CD1c-positive myeloid dendritic cell (primary cell): ENCODE results near the gene SSNA1.

Source experiments
- DNase-seq: peaks from one replicate; pipeline ENCODE4 v3.0.0-alpha.2; 2016; ENCODE audit errors: extremely low spot score

Gene SSNA1

GRCh38 chr9:137220317-137221094 lies 32.0 kb downstream of the SSNA1 start:
- no peak for DNase-seq

GRCh38 chr9:137221095-137221505 lies 32.6 kb downstream of the SSNA1 start:
- DNase-seq, result no peak

- DNase-seq, result no peak
Measured at GRCh38 chr9:137221506-137222111, 33.1 kb downstream of the SSNA1 start.

- no peak for DNase-seq
Measured at GRCh38 chr9:137222190-137223077, 34.0 kb downstream of the SSNA1 start, which contains the start of gene RNF208. Gene RNF208 (minus strand): TSS chr9:137222240. CDS start chr9:137221212, 1,028 bp downstream.

GRCh38 chr9:137223078-137223970 lies 34.8 kb downstream of the SSNA1 start:
- DNase-seq, result peak; percentile 100

- peak; percentile 42 for DNase-seq
Measured at GRCh38 chr9:137224830-137225694, 36.6 kb downstream of the SSNA1 start, which contains the start of gene CYSRT1. Gene CYSRT1 (plus strand): TSS chr9:137225174. CDS start chr9:137225622, 448 bp downstream.

- DNase-seq, result no peak
Measured at GRCh38 chr9:137225699-137226331, 37.3 kb downstream of the SSNA1 start.

GRCh38 chr9:137226338-137227053 lies 38.0 kb downstream of the SSNA1 start:
- DNase-seq, result no peak

GRCh38 chr9:137227054-137227852 lies 38.8 kb downstream of the SSNA1 start, which contains the start of gene RNF224:
Gene RNF224 (plus strand): TSS chr9:137227502. CDS start chr9:137228336, 834 bp downstream.
- DNase-seq, result peak; percentile 79

GRCh38 chr9:137227853-137228505 lies 39.5 kb downstream of the SSNA1 start:
- no peak for DNase-seq

- no peak for DNase-seq
Measured at GRCh38 chr9:137228506-137228967, 40.1 kb downstream of the SSNA1 start.

- no peak for DNase-seq
Measured at GRCh38 chr9:137228968-137229896, 40.8 kb downstream of the SSNA1 start.

GRCh38 chr9:137229903-137230704 lies 41.6 kb downstream of the SSNA1 start:
- DNase-seq, result no peak

- no peak for DNase-seq
Measured at GRCh38 chr9:137230705-137231371, 42.4 kb downstream of the SSNA1 start, which contains the start of gene SLC34A3. Gene SLC34A3 (plus strand): TSS chr9:137230901. CDS start chr9:137231703, 802 bp downstream.
